Activated naive CD8-positive, alpha-beta T cell treated with anti-CD3 and anti-CD28 coated beads, Interleukin-2, amount 10 ng/mL, durations not matched to agents 7 days and 5 days (primary cell): ENCODE results near the gene M6PR. TPM values are rescaled to one million over a fixed set of nuclear protein-coding genes. Genes with fewer than 3 reads are reported as not detected.

Source experiments
- ATAC-seq: fragments of 150-1000 bp; cut with Tn5 transposase; one replicate; pipeline ENCODE4 v1.10.0; 2021; ENCODE audit warnings: low read depth, moderate library complexity
- POLR2A ChIA-PET: fragments of 350-600 bp; sonication (Branson Sonifier 250); formaldehyde crosslinking; loops from one replicate; lab custom pipeline; 2021; ENCODE audit warnings: antibody characterized with exemption; lab: Charles Lee
- DNase-seq: peaks from one replicate; pipeline ENCODE4 v3.0.0; 2021
- H3K27ac Mint-ChIP-seq: one replicate; pipeline ENCODE4 v1.8.0; 2022; ENCODE audit warnings: mild to moderate bottlenecking, mixed read lengths
- H3K27me3 Mint-ChIP-seq: one replicate; pipeline ENCODE4 v1.8.0; 2022; ENCODE audit warnings: mild to moderate bottlenecking, moderate library complexity, mixed read lengths
- H3K36me3 Mint-ChIP-seq: one replicate; pipeline ENCODE4 v1.8.0; 2021; ENCODE audit warnings: mild to moderate bottlenecking, mixed read lengths
- H3K4me1 Mint-ChIP-seq: one replicate; pipeline ENCODE4 v1.8.0; 2021; ENCODE audit warnings: mixed read lengths
- H3K4me3 Mint-ChIP-seq: one replicate; pipeline ENCODE4 v1.8.0; 2022; ENCODE audit warnings: mild to moderate bottlenecking, moderate library complexity, mixed read lengths
- H3K9me3 Mint-ChIP-seq: one replicate; pipeline ENCODE4 v1.8.0; 2021; ENCODE audit warnings: mixed read lengths
- total RNA-seq, 2 experiments: library from RNA; stranded (reverse); gene quantifications; one replicate each; pipeline ENCODE4 v1.2.3, GENCODE V29; 2021

Gene M6PR
- total RNA-seq, 2 experiments from 2014 or later, result 183 to 192 TPM

- H3K9me3 Mint-ChIP-seq, result peaks cover 11% of the 10 kb centered on the region
- POLR2A ChIA-PET, result no interaction called here
- no peak overlapping the region for H3K27ac Mint-ChIP-seq
Measured at GRCh38 chr12:8968761-8969160, 19.3 kb upstream of the M6PR start.

GRCh38 chr12:8960176-8960575, 10.7 kb upstream of the M6PR start:
- POLR2A ChIA-PET, result no interaction called here
- H3K27ac Mint-ChIP-seq, result no peak overlapping the region

More at GRCh38 chr12:8968761-8969160, 19.3 kb upstream of the M6PR start:
- Mint-ChIP-seq H3K36me3 (peaks cover 20% of the 10 kb centered on the region), H3K27me3 (no peaks in the 10 kb centered on the region), H3K4me1 (no peaks in the 10 kb centered on the region), H3K4me3 (no peak overlapping the region)
- ATAC-seq (no peak), DNase-seq (no peak)

GRCh38 chr12:8958066-8958465, 8.6 kb upstream of the M6PR start:
- ATAC-seq (no peak), DNase-seq (no peak)
- no peak overlapping the region for H3K27ac Mint-ChIP-seq
- no peaks in the 10 kb centered on the region for H3K27me3 Mint-ChIP-seq
- H3K9me3 Mint-ChIP-seq, result peaks cover 13% of the 10 kb centered on the region
- peaks cover 35% of the 10 kb centered on the region for H3K36me3 Mint-ChIP-seq
- peaks cover 20% of the 10 kb centered on the region for H3K4me1 Mint-ChIP-seq
- POLR2A ChIA-PET, result no interaction called here
- H3K4me3 Mint-ChIP-seq, result no peak overlapping the region

More at GRCh38 chr12:8960176-8960575, 10.7 kb upstream of the M6PR start:
- Mint-ChIP-seq H3K4me3 (no peak overlapping the region), H3K9me3 (peaks cover 10% of the 10 kb centered on the region), H3K36me3 (peaks cover 32% of the 10 kb centered on the region), H3K4me1 (peaks cover 9% of the 10 kb centered on the region), H3K27me3 (no peaks in the 10 kb centered on the region)
- peak; percentile 33 for ATAC-seq
- no peak for DNase-seq

DNA sequence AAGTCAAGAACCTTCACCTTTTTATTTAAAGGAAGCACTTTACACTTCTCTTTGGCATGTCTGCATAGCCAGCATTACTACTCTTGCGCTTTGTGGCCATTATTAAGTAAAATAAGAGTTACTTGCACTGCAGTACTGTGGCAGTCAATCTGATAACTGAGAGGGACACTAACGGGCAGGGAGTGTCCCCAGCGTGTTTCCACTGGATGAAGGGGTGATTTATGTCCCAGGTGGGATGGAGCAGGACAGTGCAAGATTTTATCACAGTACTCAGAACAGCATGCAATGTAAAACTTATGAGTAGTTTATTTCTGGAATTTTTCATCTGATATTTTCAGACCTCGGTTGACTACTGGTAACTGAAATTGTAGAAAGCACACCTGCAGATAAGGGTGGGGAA, 8.1 kb upstream of the M6PR start:
- Mint-ChIP-seq H3K4me1 (peaks cover 25% of the 10 kb centered on the region), H3K27ac (no peak overlapping the region), H3K9me3 (peaks cover 18% of the 10 kb centered on the region), H3K4me3 (no peak overlapping the region), H3K27me3 (no peaks in the 10 kb centered on the region), H3K36me3 (peaks cover 40% of the 10 kb centered on the region)
- ATAC-seq (no peak), DNase-seq (no peak)
- POLR2A ChIA-PET, result no interaction called here

- Mint-ChIP-seq H3K36me3 (peaks cover 36% of the 10 kb centered on the region), H3K9me3 (peaks cover 15% of the 10 kb centered on the region), H3K27me3 (no peaks in the 10 kb centered on the region), H3K27ac (no peak overlapping the region), H3K4me3 (no peak overlapping the region), H3K4me1 (peaks cover 29% of the 10 kb centered on the region)
- POLR2A ChIA-PET, result no interaction called here
- DNase-seq (no peak), ATAC-seq (no peak)
Measured at GRCh38 chr12:8956772-8957171, 7.3 kb upstream of the M6PR start.

DNA sequence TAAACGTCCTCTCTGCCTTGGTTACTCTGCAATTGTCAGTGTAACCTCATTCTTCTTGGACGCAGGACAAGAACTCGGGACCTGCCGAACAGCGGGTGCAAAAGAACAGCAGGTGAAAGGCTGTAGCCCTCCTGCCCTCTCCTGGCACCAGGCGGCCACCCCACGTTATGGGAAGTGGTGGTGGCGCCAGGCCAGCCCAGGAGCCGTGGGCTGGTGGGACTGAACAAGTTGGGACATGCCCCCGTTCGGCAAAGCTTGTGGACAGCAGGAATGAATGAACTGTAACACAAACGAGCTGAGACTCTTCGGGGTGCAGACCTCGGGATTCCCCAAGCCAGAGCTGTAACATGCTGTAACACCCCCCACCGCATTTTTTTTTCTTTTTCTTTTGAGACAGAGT, 6.6 kb upstream of the M6PR start:
- Mint-ChIP-seq H3K4me1 (peaks cover 35% of the 10 kb centered on the region), H3K4me3 (no peak overlapping the region), H3K36me3 (peaks cover 36% of the 10 kb centered on the region), H3K9me3 (peaks cover 15% of the 10 kb centered on the region), H3K27ac (no peak overlapping the region), H3K27me3 (no peaks in the 10 kb centered on the region)
- DNase-seq (no peak), ATAC-seq (no peak)
- POLR2A ChIA-PET, result no interaction called here

- ATAC-seq, result no peak
- Mint-ChIP-seq H3K9me3 (peaks cover 15% of the 10 kb centered on the region), H3K27ac (peak overlapping the region; percentile 71), H3K4me3 (peak overlapping the region; percentile 46), H3K27me3 (no peaks in the 10 kb centered on the region), H3K4me1 (peaks cover 30% of the 10 kb centered on the region), H3K36me3 (peaks cover 34% of the 10 kb centered on the region)
- DNase-seq, result no peak
- POLR2A ChIA-PET, result interaction anchor here (0.5 to 0.7 kb wide), 2 partner anchors 21 to 68 kb away, joined by 3 to 5 read pairs; no protein-coding TSS in a partner anchor
Measured at GRCh38 chr12:8953773-8954402, 4.4 kb upstream of the M6PR start.

- POLR2A ChIA-PET, result interaction anchor here (0.6 to 2.2 kb wide), 5 partner anchors 44 to 89 kb away, joined by 3 to 9 read pairs (median 4); no protein-coding TSS in a partner anchor
- peaks cover 11% of the 10 kb centered on the region for H3K9me3 Mint-ChIP-seq
- ATAC-seq (no peak), DNase-seq (no peak)
- peak overlapping the region; percentile 88 for H3K27ac Mint-ChIP-seq
- no peaks in the 10 kb centered on the region for H3K27me3 Mint-ChIP-seq
- H3K4me1 Mint-ChIP-seq, result peaks cover 43% of the 10 kb centered on the region
- peaks cover 28% of the 10 kb centered on the region for H3K36me3 Mint-ChIP-seq
- peak overlapping the region; percentile 93 for H3K4me3 Mint-ChIP-seq
Measured at GRCh38 chr12:8951744-8952143, 2.3 kb upstream of the M6PR start.

GRCh38 chr12:8950702-8951478, 1.4 kb upstream of the M6PR start:
- DNase-seq (peak; percentile 39), ATAC-seq (no peak)
- H3K4me1 Mint-ChIP-seq, result peaks cover 48% of the 10 kb centered on the region
- POLR2A ChIA-PET, result interaction anchor here (0.5 to 2.5 kb wide), 7 partner anchors 35 to 113 kb away, joined by 3 to 17 read pairs (median 8); partner anchors contain the start of gene PHC1
- H3K36me3 Mint-ChIP-seq, result peaks cover 23% of the 10 kb centered on the region
- peak overlapping the region; percentile 91 for H3K27ac Mint-ChIP-seq
- H3K9me3 Mint-ChIP-seq, result peaks cover 11% of the 10 kb centered on the region
- peak overlapping the region; percentile 93 for H3K4me3 Mint-ChIP-seq
- no peaks in the 10 kb centered on the region for H3K27me3 Mint-ChIP-seq

GRCh38 chr12:8950221-8950527, 729 bp upstream of the M6PR start:
- Mint-ChIP-seq H3K27ac (peak overlapping the region; percentile 91), H3K27me3 (no peaks in the 10 kb centered on the region), H3K4me3 (peak overlapping the region; percentile 93), H3K36me3 (peaks cover 23% of the 10 kb centered on the region), H3K9me3 (peaks cover 11% of the 10 kb centered on the region), H3K4me1 (peaks cover 48% of the 10 kb centered on the region)
- DNase-seq (no peak), ATAC-seq (no peak)
- POLR2A ChIA-PET, result interaction anchor here (0.8 to 2.5 kb wide), 10 partner anchors 34 to 114 kb away, joined by 3 to 17 read pairs (median 7); partner anchors contain the start of gene PHC1

- ATAC-seq, result no peak
- Mint-ChIP-seq H3K4me3 (peak overlapping the region; percentile 93), H3K36me3 (peaks cover 17% of the 10 kb centered on the region), H3K27ac (peak overlapping the region; percentile 91), H3K27me3 (no peaks in the 10 kb centered on the region), H3K4me1 (peaks cover 44% of the 10 kb centered on the region), H3K9me3 (peaks cover 8% of the 10 kb centered on the region)
- POLR2A ChIA-PET, result interaction anchor here (0.7 to 2.5 kb wide), 12 partner anchors 10 to 1012 kb away, joined by 3 to 17 read pairs (median 6); partner anchors contain the start of gene PHC1
- no peak for DNase-seq
Measured at GRCh38 chr12:8948701-8949341, 624 bp downstream of the M6PR start.

GRCh38 chr12:8947737-8948136, 1.7 kb downstream of the M6PR start:
- peaks cover 3% of the 10 kb centered on the region for H3K9me3 Mint-ChIP-seq
- peaks cover 14% of the 10 kb centered on the region for H3K36me3 Mint-ChIP-seq
- DNase-seq, result no peak
- H3K4me1 Mint-ChIP-seq, result peaks cover 34% of the 10 kb centered on the region
- H3K27ac Mint-ChIP-seq, result no peak overlapping the region
- no peaks in the 10 kb centered on the region for H3K27me3 Mint-ChIP-seq
- ATAC-seq, result no peak
- peak overlapping the region; percentile 42 for H3K4me3 Mint-ChIP-seq
- POLR2A ChIA-PET, result no interaction called here

DNA sequence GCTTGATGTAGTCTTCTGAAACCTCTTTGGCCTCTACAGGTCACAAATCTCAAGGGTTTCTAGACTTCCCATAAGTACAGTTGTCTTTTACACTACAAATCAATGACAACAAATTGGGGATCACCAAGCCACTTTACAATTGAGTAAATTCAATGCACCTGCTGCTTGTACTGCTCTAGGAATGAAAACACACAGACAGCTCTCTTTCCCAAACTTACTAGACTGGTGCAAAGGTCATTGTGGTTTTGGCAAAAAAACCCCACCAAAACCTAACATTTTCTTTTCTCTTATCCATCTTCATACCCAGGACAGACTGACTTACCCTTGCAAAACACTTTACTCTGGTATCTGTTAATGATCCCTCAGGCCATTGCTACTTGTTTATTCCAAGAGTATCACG, 2.7 kb downstream of the M6PR start:
- peak overlapping the region; percentile 14 for H3K4me3 Mint-ChIP-seq
- no peak for DNase-seq
- no peaks in the 10 kb centered on the region for H3K27me3 Mint-ChIP-seq
- H3K36me3 Mint-ChIP-seq, result peaks cover 11% of the 10 kb centered on the region
- H3K4me1 Mint-ChIP-seq, result peaks cover 28% of the 10 kb centered on the region
- no peaks in the 10 kb centered on the region for H3K9me3 Mint-ChIP-seq
- peak overlapping the region; percentile 14 for H3K27ac Mint-ChIP-seq
- ATAC-seq, result no peak
- POLR2A ChIA-PET, result no interaction called here
